Amygdala (tissue), 56 donors: Measurements from ENCODE around the gene SLC4A4.

Experiments used
- DNase-seq, 56 donors: peaks; one replicate each; lab custom pipeline; 2025; lab: John Stamatoyannopoulos, UW

Gene SLC4A4

DNA sequence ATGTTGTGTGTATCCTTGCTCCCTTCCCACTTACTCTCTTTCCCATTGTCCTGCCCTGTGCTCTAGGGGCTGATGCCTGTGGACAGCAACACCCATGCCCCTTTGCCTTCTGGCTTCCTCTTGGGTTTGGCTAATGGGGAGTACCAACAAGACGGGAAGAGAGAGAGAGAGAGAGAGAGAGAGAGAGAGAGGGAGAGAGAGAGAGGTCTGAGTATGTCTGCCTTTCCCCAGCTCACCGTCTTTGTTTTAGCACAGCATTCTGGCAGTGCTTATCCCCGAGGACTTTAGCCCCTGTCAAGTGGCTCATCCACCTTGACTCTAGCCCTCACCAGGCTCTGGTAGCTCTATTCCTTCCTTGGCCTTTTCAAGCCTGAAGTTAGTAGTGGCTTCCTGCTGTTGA, 128.0 kb downstream of the SLC4A4 start:
- DNase-seq = no peak

DNA sequence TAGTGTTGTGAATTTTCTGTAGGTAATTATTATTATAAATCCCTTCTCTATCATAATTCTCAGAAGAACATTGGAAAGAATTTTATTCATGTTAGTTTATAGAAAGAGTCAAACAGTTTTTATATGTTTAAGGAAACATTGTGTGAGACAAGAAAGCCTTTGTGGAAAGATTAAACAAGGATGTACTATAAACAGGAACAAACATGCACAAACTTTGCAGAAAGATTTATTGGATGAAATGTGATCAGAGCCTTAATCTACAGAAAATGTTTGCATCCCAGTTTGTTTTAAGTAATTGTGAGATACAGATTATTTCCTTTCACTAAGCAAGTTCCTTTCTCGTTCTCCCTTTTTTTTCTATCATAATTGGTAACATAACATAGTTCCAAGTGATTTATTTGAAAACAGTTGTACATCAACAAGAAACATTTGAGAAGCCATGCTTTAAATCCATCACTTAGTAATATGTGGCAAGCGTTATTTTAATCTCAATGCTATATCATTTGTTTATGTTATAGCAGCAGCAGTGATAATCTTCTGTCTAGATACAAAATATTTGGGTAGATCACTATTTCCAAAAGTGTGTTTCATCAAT, 129.4 kb downstream of the SLC4A4 start:
- no peak for DNase-seq

DNA sequence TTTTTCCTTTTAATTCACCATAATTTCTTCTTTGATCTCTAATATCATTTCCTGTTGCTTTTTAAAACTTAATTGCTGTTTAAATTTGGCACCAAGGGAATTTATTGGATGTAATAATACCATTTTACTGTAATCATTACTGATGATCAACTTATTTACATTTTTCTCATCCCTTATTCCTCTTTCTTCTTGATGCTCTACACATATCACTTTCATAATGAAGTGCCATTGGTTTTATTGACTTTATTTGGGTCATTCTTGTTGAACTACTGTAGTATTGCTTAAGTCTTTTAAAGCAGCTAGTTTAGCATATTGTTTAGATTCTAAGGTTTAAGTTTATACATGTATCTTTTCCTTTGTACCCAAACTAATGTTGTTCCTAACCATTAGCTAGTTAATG, 130.7 kb downstream of the SLC4A4 start:
- no peak for DNase-seq

DNA sequence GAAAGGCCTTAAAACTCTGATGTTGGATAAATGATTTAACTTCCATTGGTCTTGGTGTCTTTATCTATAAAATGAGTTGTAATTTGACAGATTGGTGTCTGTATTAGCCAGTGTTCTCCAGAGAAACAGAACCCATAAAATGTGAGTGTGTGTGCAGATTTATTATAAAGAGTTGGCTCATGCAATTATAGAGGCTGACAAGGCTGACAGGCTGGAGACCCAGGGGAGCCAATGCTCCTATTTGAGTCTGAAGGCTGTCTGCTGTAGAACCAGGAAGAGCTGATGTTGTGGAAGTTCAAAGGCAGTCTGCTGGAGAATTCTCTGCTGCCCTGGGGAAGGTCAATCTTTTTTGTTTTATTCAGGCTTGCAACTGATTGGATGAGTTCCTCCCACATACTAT, 131.7 kb downstream of the SLC4A4 start:
- no peak for DNase-seq

DNA sequence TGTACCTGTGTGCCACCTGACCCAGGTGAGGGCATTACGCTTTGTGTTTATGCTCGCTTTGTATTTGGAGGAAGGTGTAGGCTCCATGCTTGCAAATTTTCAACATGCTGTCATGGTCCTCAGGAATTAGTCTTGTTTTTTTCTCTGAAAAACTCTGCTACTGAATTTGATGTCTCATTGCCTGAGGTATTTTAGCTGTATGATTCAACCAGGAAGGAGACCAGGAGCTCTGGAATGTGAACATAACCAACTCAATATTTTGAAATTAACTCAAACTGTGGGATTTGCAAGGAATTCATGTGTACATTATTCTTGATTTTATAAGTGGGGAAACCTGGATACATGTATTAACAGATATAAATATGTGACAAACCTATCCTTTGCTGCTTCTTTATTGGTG, 134.1 kb downstream of the SLC4A4 start:
- no peak for DNase-seq

DNA sequence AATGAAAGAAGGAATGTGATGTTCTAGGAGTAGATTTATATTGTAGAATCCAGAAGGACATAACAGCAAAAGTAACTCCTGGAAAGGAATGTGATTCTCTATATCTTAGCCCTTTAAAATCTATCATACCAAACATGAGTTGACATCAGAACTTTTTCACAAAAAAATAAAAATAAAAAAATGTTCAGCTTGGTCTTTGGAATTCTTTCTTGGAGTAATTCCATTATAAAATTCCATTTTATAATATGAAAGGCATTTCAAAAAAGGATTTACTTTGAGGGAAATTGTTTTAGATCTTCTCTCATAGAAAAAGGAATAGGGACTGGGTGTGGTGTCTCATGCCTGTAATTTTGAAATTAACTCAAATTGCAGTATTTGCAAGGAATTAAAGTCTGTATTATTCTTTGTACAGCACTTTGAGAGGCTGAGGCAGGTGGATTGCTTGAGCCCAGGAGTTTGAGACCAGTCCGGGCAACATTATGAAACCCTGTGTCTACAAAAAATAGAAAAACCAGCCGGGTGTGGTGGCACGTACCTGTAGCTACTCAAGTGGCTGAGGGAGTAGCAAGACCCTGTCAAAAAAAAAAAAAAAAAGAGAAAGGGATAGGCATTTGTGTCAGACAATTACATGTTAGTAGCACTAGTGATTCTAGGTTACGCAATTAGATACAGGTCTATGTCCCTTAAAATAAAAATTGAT, 134.9 kb downstream of the SLC4A4 start:
- DNase-seq = no peak

DNA sequence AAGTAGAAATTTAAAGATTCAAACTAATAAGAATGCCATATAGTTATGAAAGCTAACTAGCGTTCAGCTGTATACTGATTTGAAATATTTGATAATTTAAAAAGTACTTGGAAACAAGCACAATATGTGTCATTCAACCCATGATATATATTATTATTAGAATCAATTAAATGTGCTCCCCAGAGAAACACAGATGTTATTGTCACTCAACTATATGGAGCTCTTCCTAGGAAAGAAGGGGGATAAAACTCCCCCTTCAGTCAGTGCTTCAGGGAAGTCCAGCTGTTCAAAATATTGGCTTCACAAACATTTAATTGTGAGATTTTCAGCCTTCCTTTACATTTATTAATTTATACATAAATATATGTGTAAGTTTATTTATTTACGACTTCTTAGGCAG, 135.9 kb downstream of the SLC4A4 start:
- no peak for DNase-seq

DNA sequence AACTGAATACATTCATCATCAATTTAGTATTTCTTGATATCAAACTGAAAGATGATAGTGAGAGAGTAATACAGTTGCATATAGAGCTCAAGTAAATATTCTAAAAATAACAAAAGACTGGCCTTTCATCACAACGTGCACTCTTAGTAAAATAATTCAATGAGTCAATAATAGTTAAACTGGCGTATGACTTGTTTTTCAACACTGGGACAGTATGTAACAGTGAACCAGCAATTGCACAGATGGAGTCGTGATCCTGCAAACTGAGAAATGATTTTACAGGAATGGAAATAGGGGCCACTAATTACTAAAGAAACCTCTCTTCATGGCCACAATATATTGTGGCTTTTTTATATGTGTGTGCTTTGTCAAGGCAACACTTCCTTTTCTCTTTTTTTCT, 137.4 kb downstream of the SLC4A4 start:
- DNase-seq = no peak

DNA sequence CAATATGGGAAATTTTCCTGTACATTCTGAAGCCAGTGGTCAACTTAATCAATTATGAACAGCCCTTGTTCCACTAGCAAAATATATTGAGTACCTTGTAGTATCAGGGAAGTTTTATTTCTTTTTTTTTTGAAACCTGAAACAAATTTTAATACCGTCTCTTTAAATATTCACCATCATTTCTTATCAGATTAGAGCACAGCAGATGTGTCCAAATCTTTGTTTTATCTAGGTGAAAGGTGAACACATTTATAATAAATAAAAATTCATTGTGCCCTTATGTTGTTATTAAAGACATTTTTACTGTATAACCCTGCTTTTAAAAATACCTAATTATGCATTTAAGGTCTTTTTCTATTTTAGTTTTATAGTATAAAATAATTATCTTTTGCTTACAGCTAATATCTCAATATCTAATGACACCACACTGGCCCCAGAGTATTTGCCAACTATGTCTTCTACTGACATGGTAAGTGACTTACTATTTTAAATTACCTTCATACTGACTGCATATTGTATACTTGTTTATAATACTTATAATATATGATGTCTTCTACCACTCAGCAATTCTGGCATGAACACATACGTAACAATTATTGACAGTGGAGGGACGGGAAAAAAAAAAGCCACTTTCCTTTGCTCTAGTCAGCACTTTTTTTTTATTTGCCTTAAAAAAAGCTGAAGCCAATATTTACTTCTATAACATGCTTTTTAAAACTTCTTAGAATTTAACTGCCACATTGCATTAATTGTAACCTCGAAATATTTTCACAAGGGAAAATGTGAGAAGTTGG, 147.9 kb downstream of the SLC4A4 start:
- no peak for DNase-seq

DNA sequence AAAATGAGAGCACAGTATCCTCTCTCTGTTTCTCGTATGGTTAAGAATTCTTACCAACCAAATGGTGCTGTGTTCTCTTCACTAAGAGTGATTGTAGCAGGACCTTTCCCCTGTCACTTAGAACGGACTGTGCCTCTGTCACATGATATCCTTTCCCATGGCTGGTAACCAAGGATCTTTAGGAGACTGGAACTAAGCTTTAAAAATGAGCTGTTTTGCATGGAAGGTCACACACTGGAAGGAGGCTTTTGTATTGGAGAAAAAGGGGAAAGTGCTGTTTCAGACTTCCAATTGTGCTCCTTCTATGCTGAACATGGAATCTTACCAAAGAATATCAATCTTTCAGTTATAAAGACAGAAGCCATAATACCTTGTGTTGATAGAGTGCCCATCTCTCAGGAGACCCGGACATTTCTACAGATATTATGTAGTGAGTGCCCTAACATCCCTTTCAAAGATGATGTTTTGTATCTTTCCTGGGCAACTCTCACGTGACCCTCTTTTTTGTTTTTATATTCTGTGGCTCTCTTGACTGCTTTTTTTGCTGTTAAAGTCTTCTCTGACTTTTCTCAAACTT, 148.6 kb downstream of the SLC4A4 start:
- peak in 33 of 56 donors; percentile 0 to 62 (median 17) for DNase-seq

DNA sequence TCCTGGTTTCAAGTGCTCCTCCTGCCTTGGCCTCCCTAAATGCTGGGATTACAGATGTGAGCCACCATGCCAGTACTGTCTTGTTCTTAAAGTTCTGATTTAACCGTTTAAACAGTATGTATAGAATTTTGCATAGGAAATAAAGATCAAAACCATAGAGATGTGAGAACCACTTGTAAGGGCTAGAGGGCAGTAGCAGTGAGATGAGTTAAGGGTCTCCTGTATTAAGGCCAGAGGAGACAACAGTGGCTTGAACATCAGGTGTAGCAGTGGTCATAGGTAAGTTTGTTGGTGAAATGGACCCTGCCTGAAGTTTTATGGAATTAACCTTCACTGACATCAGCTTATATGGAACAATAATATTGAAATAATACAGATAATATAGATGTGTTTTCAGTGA, 155.7 kb downstream of the SLC4A4 start:
- DNase-seq = no peak

DNA sequence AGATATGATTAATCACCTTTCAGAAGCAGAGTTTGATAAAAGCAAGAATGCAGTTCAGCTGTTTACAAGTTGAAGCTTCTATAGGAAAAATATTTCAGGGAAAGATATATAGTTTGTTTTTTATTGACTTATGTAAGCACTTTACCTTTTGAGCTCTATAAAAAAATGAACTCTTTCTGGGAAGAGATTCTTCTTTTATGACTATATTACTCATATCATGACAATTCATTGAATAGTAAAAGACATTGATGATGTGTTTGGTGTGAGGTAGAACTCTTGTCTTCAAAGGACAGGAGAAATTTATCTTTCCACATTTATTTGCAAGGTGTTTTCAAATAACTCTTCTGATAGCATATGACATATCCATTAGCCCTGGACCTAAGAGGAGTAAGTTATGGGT, 156.6 kb downstream of the SLC4A4 start:
- no peak for DNase-seq

DNA sequence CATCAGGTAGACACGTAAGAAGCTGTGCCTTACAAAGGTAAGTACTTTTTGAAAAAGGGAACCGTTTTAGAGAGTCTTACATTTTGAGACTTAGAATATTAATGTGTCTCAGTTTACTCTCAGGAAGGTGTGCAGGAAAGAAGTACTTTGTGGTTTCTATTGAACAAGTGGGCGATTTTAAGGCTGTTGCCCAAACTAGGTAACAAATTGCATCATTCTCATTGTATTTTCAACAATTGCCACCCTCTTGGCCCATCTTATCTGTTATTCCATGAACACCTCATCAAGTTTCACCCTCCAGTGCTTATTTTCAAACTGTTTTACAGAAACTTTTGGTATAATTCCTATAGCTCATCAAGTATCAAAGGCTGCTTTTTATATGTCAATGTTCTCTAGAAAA, 158.3 kb downstream of the SLC4A4 start:
- DNase-seq = no peak

DNA sequence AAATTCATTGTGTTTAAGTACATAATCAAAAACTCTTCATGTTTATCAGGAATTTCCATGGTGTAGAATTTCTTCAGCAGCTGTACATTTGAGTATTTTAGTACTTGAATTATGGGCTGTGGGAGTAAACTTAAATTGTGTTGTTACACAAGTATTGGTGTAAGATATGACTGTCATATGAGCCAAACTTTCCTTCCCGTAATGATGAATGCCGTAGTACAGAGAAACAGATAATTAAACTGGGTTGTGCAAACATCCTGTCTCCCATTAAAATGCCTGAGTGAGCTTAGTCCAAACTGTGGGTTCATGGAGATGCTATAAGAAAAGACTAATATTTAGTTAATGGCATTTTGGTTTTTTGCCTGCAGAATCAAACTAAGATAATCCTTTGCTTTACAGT, 159.2 kb downstream of the SLC4A4 start:
- no peak for DNase-seq

DNA sequence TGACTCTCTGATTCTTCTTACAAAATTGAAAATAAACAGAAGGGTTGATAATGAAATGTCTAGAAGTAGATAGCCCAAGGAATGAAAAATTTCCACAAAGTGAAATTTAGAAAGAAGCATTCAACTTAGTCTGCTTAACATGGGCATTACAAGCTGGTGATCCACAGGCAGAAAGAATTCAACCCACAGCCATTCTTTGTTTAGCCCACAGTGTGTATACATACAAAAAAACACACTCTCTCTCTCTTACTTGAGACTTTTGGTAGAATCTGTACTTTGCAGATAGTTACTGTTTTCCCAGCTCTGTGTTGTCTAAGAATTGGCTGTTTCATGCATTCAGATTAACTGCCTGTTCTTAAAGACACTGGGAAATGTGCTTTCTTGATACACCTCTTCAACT, 159.8 kb downstream of the SLC4A4 start:
- DNase-seq = no peak

DNA sequence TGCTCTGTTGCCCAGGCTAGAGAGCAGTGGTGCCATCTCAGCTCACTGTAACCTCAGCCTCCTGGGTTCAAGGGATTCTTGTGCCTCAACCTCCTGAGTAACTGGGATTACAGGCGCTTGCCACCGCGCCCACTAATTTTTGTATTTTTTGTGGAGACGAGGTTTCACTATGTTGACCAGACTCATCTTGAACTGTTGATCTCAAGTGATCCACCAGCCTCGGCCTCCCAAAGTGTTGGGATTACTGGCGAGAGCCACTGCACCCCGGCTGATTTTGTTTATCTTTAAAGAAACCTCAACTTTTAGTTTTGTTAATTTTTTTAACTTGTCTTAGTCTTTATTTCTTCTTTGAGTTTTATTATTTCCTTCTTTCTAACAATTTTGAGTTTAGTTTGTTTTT, 163.2 kb downstream of the SLC4A4 start:
- no peak for DNase-seq

DNA sequence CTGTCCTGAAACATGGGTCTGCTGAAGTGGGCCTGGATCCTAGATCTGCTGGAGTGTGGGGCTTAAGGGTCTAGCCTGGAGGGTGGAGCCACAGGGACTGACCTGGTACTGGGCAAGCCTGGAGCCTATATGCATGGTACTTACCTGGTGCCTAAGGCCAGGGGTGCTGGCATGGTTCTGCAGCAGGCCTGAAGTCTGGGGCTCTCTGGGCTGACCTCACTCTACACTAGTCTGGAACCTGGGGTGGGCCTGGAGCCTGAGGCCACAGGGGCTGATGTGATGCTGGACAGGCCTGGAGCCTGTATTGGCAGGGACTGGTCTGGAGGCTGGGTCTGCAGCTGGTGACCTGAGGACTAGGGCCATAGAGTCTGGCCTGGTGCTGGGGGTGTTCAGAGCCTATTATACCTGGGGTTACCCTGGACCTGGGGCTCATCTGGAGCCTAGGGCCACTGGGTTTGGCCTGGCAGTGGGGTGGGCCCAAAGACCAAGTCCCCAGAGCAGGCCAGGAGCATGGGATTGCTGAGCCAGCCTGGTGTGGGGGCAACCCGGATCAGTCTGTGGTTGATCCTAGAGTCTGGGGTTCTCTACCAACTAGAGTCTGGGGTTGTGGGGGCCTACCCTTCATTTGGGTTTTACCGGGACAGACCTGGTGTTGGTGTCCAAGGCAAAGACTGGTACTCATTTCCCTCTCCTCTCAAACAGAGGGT, 179.6 kb downstream of the SLC4A4 start:
- no peak for DNase-seq

DNA sequence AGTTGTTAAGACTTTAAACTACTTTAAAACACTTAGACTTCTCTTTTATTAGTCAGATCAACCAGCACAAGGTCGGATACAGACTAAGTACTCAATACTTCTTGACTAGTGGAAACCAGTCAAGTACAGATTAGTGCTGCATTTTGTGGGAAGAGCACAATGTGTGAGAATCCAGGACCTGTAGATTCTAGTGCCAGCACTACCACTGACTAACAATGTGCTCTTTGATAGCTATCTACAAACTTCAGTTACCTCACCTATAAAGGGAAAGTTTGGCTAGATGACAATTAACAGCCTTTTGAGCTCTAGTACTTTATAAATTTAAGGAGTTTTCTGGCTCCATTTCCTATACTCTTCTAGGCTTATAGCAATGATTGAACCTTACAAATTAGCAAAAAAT, 181.5 kb downstream of the SLC4A4 start:
- DNase-seq = no peak

DNA sequence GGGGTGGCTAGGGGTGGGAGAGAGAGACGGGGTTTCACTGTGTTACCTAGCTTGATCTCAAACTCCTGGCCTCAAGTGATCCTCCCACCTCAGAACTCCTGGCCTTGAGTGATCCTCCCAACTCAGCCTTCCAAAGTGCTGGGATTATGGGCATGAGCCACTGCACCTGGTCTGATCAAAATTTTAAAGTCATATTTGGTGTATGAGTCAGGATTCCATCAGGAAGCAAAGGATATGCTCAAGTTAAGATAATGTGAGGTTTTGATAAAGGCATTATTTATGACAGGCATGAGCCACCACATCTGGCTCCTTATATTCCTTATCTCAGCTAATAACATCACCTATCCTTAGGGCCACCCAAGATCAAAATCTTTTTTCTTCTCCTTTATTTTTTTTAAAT, 182.0 kb downstream of the SLC4A4 start:
- no peak for DNase-seq

DNA sequence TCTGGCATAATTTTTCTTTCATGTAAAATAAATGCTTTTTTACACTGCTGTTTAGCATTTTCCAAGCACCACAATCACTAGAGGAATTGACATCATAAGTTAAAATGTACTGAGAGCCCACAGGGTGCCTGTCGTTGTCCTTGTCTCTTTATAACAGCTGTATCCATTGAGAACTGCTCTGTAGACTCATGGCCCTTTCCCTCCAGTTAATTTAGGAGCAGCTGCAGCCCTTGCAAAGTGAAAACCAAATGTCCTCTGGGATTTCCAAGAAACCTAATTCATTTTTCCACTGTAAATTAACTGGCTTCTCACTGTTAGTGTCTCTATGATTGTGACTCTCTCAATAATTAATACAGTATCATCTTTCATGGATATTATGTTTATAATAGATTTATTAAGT, 185.9 kb downstream of the SLC4A4 start:
- no peak for DNase-seq
